Activated T-cell treated with anti-CD3 and anti-CD28 coated beads, Interleukin-2, amount 50 U/mL, for 4 hours (primary cell): Measurements from ENCODE around the gene CDKAL1. TPM values are rescaled to one million over a fixed set of nuclear protein-coding genes. Genes with fewer than 3 reads are reported as not detected.
"Not testable (repeated sequence)": the region's sequence is repeated elsewhere in the genome, so short reads cannot be mapped to it uniquely, and the experiment has no call there.

Experiments used
- ATAC-seq, 2 donors: fragments of 200-7000 bp; cut with Tn5 transposase; one replicate each; pipeline ENCODE4 v1.10.0; 2021
- DNase-seq: peaks from one replicate; pipeline ENCODE4 v3.0.0-alpha.2; 2020
- H3K27me3 Mint-ChIP-seq: one replicate; pipeline ENCODE4 v1.8.0; 2021; ENCODE audit warnings: low read depth, mixed read lengths
- H3K36me3 Mint-ChIP-seq: one replicate; pipeline ENCODE4 v1.8.0; 2022; ENCODE audit warnings: mixed read lengths; ENCODE audit not compliant: insufficient read depth
- H3K4me1 Mint-ChIP-seq: one replicate; pipeline ENCODE4 v1.8.0; 2021; ENCODE audit warnings: low read depth, mixed read lengths
- H3K4me3 Mint-ChIP-seq: one replicate; pipeline ENCODE4 v1.8.0; 2021; ENCODE audit warnings: mild to moderate bottlenecking, moderate library complexity, mixed read lengths
- H3K9me3 Mint-ChIP-seq: one replicate; pipeline ENCODE4 v1.8.0; 2021; ENCODE audit warnings: mixed read lengths
- total RNA-seq, 3 donors: library from RNA; stranded (reverse); gene quantifications; one replicate each; pipeline ENCODE4 v1.2.1, GENCODE V29; 2021

The CDKAL1 gene
- total RNA-seq, result 10 to 100 TPM; 23.2 to 26.0 (median 23.6) TPM

GRCh38 chr6:20534295-20535262 lies at the start of gene CDKAL1:
CDKAL1 (plus strand) TSS chr6:20534457; CDS start chr6:20546351, 11,894 bp downstream.
- peaks cover 25% of the 10 kb centered on the region for H3K36me3 Mint-ChIP-seq
- DNase-seq, result peak; percentile 82
- peak; percentile 87 to 90 for ATAC-seq
- H3K4me1 Mint-ChIP-seq, result peaks cover 34% of the 10 kb centered on the region
- no peaks in the 10 kb centered on the region for H3K27me3 Mint-ChIP-seq
- no peaks in the 10 kb centered on the region for H3K9me3 Mint-ChIP-seq
- H3K4me3 Mint-ChIP-seq, result peak within 1 kb of the TSS; percentile 95

GRCh38 chr6:20486641-20487040 lies 47.6 kb upstream of the CDKAL1 start:
- no peak overlapping the region for H3K4me3 Mint-ChIP-seq
- no peaks in the 10 kb centered on the region for H3K27me3 Mint-ChIP-seq
- H3K9me3 Mint-ChIP-seq, result no peaks in the 10 kb centered on the region
- ATAC-seq, result no peak
- DNase-seq, result no peak
- H3K4me1 Mint-ChIP-seq, result no peaks in the 10 kb centered on the region
- peaks cover 39% of the 10 kb centered on the region for H3K36me3 Mint-ChIP-seq

- DNase-seq (no peak), ATAC-seq (no peak)
- Mint-ChIP-seq H3K36me3 (peaks cover 38% of the 10 kb centered on the region), H3K4me3 (no peak overlapping the region), H3K9me3 (no peaks in the 10 kb centered on the region), H3K4me1 (no peaks in the 10 kb centered on the region), H3K27me3 (no peaks in the 10 kb centered on the region)
These were observed 46.4 kb upstream of the CDKAL1 start for GRCh38 chr6:20487669-20488375.

GRCh38 chr6:20490591-20490990 lies 43.7 kb upstream of the CDKAL1 start:
- ATAC-seq (no peak), DNase-seq (no peak)
- Mint-ChIP-seq H3K9me3 (no peaks in the 10 kb centered on the region), H3K4me3 (no peak overlapping the region), H3K4me1 (no peaks in the 10 kb centered on the region), H3K27me3 (no peaks in the 10 kb centered on the region), H3K36me3 (peaks cover 33% of the 10 kb centered on the region)

- Mint-ChIP-seq H3K36me3 (peaks cover 27% of the 10 kb centered on the region), H3K4me1 (no peaks in the 10 kb centered on the region), H3K27me3 (no peaks in the 10 kb centered on the region), H3K9me3 (no peaks in the 10 kb centered on the region), H3K4me3 (no peak overlapping the region)
- no peak for DNase-seq
- ATAC-seq, result no peak
These were observed 42.2 kb upstream of the CDKAL1 start for GRCh38 chr6:20492099-20492498.

GRCh38 chr6:20497216-20498040 lies 36.8 kb upstream of the CDKAL1 start:
- no peaks in the 10 kb centered on the region for H3K27me3 Mint-ChIP-seq
- no peaks in the 10 kb centered on the region for H3K9me3 Mint-ChIP-seq
- no peak for ATAC-seq
- H3K36me3 Mint-ChIP-seq, result peaks cover 2% of the 10 kb centered on the region
- no peak overlapping the region for H3K4me3 Mint-ChIP-seq
- no peak for DNase-seq
- no peaks in the 10 kb centered on the region for H3K4me1 Mint-ChIP-seq

GRCh38 chr6:20498041-20498385 lies 36.2 kb upstream of the CDKAL1 start:
- Mint-ChIP-seq H3K27me3 (no peaks in the 10 kb centered on the region), H3K9me3 (no peaks in the 10 kb centered on the region), H3K4me3 (no peak overlapping the region), H3K4me1 (no peaks in the 10 kb centered on the region), H3K36me3 (peaks cover 2% of the 10 kb centered on the region)
- DNase-seq, result no peak
- ATAC-seq, result no peak

- DNase-seq, result no peak
These were observed 25.0 kb upstream of the CDKAL1 start for GRCh38 chr6:20509212-20509611.

GRCh38 chr6:20511852-20512251 lies 22.4 kb upstream of the CDKAL1 start:
- H3K4me1 Mint-ChIP-seq, result no peaks in the 10 kb centered on the region
- H3K4me3 Mint-ChIP-seq, result no peak overlapping the region
- ATAC-seq (no peak), DNase-seq (no peak)
- no peaks in the 10 kb centered on the region for H3K9me3 Mint-ChIP-seq
- no peaks in the 10 kb centered on the region for H3K27me3 Mint-ChIP-seq
- no peaks in the 10 kb centered on the region for H3K36me3 Mint-ChIP-seq

More at GRCh38 chr6:20509212-20509611, 25.0 kb upstream of the CDKAL1 start:
- no peaks in the 10 kb centered on the region for H3K9me3 Mint-ChIP-seq
- H3K27me3 Mint-ChIP-seq, result no peaks in the 10 kb centered on the region
- no peak overlapping the region for H3K4me3 Mint-ChIP-seq
- H3K36me3 Mint-ChIP-seq, result no peaks in the 10 kb centered on the region
- ATAC-seq, result no peak
- H3K4me1 Mint-ChIP-seq, result no peaks in the 10 kb centered on the region

- not testable (repeated sequence) for ATAC-seq, DNase-seq, H3K4me1 Mint-ChIP-seq, H3K36me3 Mint-ChIP-seq, H3K9me3 Mint-ChIP-seq, H3K4me3 Mint-ChIP-seq, H3K27me3 Mint-ChIP-seq
These were observed 9.0 kb upstream of the CDKAL1 start for GRCh38 chr6:20525208-20525607.

- not testable (repeated sequence) for H3K4me3 Mint-ChIP-seq, H3K4me1 Mint-ChIP-seq, DNase-seq, H3K27me3 Mint-ChIP-seq, H3K36me3 Mint-ChIP-seq, H3K9me3 Mint-ChIP-seq
- ATAC-seq, result peak in 1 of 2 donors; percentile 63
These were observed 5.2 kb upstream of the CDKAL1 start for GRCh38 chr6:20529086-20529448.

- Mint-ChIP-seq H3K4me3 (no peak overlapping the region), H3K36me3 (peaks cover 14% of the 10 kb centered on the region), H3K9me3 (no peaks in the 10 kb centered on the region), H3K27me3 (no peaks in the 10 kb centered on the region), H3K4me1 (peaks cover 28% of the 10 kb centered on the region)
- DNase-seq, result no peak
- no peak for ATAC-seq
These were observed 1.4 kb upstream of the CDKAL1 start for GRCh38 chr6:20532881-20533280.

GRCh38 chr6:20533746-20534294 lies 437 bp upstream of the CDKAL1 start:
- Mint-ChIP-seq H3K4me1 (peaks cover 32% of the 10 kb centered on the region), H3K36me3 (peaks cover 21% of the 10 kb centered on the region), H3K27me3 (no peaks in the 10 kb centered on the region), H3K9me3 (no peaks in the 10 kb centered on the region), H3K4me3 (peak overlapping the region; percentile 56)
- ATAC-seq, result no peak
- no peak for DNase-seq

- ATAC-seq, result no peak
- Mint-ChIP-seq H3K4me3 (no peak overlapping the region), H3K27me3 (no peaks in the 10 kb centered on the region), H3K4me1 (peaks cover 52% of the 10 kb centered on the region), H3K9me3 (no peaks in the 10 kb centered on the region), H3K36me3 (peaks cover 45% of the 10 kb centered on the region)
- no peak for DNase-seq
These were observed 3.9 kb downstream of the CDKAL1 start for GRCh38 chr6:20538131-20538662.
